Rectal smooth muscle tissue (tissue), 1 donor: Measurements from ENCODE around the gene CXXC1.
"Not testable (repeated sequence)": the region's sequence is repeated elsewhere in the genome, so short reads cannot be mapped to it uniquely, and the experiment has no call there.

Source experiments
- H3K27ac ChIP-seq: one replicate; pipeline ENCODE4 v1.7.0; 2013; ENCODE audit warnings: low read depth, low read length, inconsistent platforms
- H3K27me3 ChIP-seq: one replicate; pipeline ENCODE4 v1.7.0; 2013; ENCODE audit warnings: low read length; ENCODE audit not compliant: control insufficient read depth, insufficient read depth
- H3K36me3 ChIP-seq: one replicate; pipeline ENCODE4 v1.7.0; 2013; ENCODE audit warnings: low read length; ENCODE audit not compliant: control insufficient read depth, insufficient read depth
- H3K4me1 ChIP-seq: one replicate; pipeline ENCODE4 v1.7.0; 2013; ENCODE audit warnings: low read length; ENCODE audit not compliant: control insufficient read depth, insufficient read depth
- H3K4me3 ChIP-seq: one replicate; pipeline ENCODE4 v1.7.0; 2013; ENCODE audit warnings: low read length
- H3K9ac ChIP-seq: one replicate; pipeline ENCODE4 v1.7.0; 2013; ENCODE audit warnings: low read length

CXXC1 gene

DNA sequence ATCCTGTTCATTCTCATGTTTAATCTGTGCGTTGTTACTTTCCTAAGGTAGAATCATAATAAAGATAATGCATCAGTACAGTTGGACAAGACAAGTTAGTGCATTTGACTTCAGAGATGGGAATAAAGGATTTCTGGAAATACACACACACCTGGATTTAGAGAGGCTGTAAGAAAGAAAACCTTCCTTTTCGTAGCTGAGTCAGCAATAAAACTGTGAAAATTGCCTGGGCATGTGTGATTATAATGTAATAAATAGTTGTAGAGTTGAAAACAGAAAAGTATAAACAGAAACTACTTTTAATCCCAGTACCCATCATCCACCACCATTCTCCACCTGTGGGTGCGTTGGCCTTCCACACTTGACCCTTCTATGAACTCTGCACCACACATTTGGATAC lies 36.6 kb downstream of the CXXC1 start:
- no peaks in the 10 kb centered on the region for H3K36me3 ChIP-seq
- H3K9ac ChIP-seq: no peak overlapping the region
- no peaks in the 10 kb centered on the region for H3K4me1 ChIP-seq
- no peak overlapping the region for H3K4me3 ChIP-seq
- H3K27ac ChIP-seq: no peak overlapping the region
- H3K27me3 ChIP-seq: no peaks in the 10 kb centered on the region

GRCh38 chr18:50249576-50249975 lies 37.9 kb downstream of the CXXC1 start:
- H3K4me1 ChIP-seq: no peaks in the 10 kb centered on the region
- H3K27me3 ChIP-seq: no peaks in the 10 kb centered on the region
- H3K9ac ChIP-seq: no peak overlapping the region
- H3K36me3 ChIP-seq: no peaks in the 10 kb centered on the region
- no peak overlapping the region for H3K27ac ChIP-seq
- H3K4me3 ChIP-seq: no peak overlapping the region

DNA sequence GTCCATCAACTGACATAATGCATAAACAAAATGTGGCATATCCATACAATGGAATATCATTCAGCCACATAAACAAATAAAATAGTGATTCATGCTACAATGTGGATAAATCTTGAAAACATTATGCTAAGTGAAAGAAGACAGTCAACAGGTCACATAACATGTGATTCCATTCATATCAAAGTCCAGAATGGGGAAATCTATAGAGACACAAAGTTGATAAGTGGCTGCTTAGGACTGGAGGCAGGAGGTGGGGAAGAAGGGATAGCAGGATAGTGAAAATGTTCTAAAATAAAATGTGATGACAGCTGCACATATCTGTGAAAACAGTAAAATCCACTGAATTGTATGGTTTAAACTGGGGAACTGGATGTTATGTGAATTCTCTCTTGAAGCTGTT lies 39.9 kb downstream of the CXXC1 start:
- no peaks in the 10 kb centered on the region for H3K4me1 ChIP-seq
- H3K27me3 ChIP-seq: no peaks in the 10 kb centered on the region
- no peak overlapping the region for H3K9ac ChIP-seq
- H3K27ac ChIP-seq: no peak overlapping the region
- no peak overlapping the region for H3K4me3 ChIP-seq
- no peaks in the 10 kb centered on the region for H3K36me3 ChIP-seq

GRCh38 chr18:50241768-50242167 lies 45.7 kb downstream of the CXXC1 start:
- not testable (repeated sequence) for H3K36me3 ChIP-seq, H3K4me1 ChIP-seq, H3K4me3 ChIP-seq, H3K27ac ChIP-seq, H3K27me3 ChIP-seq, H3K9ac ChIP-seq

- Histone ChIP-seq H3K4me1 (no peaks in the 10 kb centered on the region), H3K4me3 (no peak overlapping the region), H3K27me3 (no peaks in the 10 kb centered on the region), H3K27ac (no peak overlapping the region), H3K36me3 (no peaks in the 10 kb centered on the region), H3K9ac (no peak overlapping the region)
Observed at GRCh38 chr18:50240080-50240563, 47.4 kb downstream of the CXXC1 start.

GRCh38 chr18:50232419-50232818 lies 55.1 kb downstream of the CXXC1 start:
- H3K4me3 ChIP-seq: no peak overlapping the region
- no peak overlapping the region for H3K27ac ChIP-seq
- no peaks in the 10 kb centered on the region for H3K27me3 ChIP-seq
- no peaks in the 10 kb centered on the region for H3K36me3 ChIP-seq
- no peak overlapping the region for H3K9ac ChIP-seq
- H3K4me1 ChIP-seq: no peaks in the 10 kb centered on the region
